Suprapubic skin (tissue), 3 donors: ENCODE measurements around the gene SPTB.

Experiments
- CTCF ChIP-seq, 2 donors: fragments of 200-600 bp in 1 of 2; fragments of 450-650 bp in 1 of 2; sonication (generic) in 1 of 2; IDR thresholded peaks; one replicate each; pipeline ENCODE4 v1.5.1; 2016 to 2019; ENCODE audit warnings: antibody characterized with exemption in 2 of 2, mild to moderate bottlenecking in 1 of 2, moderate library complexity in 1 of 2
- POLR2A ChIP-seq, 2 donors: fragments of 450-650 bp; IDR thresholded peaks; one replicate each; pipeline ENCODE4 v1.6.1; 2017; ENCODE audit warnings: antibody characterized with exemption in 2 of 2, mild to moderate bottlenecking in 2 of 2, moderate library complexity in 2 of 2

GRCh38 chr14:64763085-64763782, 116.5 kb downstream of the SPTB start:
- TF ChIP-seq POLR2A (IDR thresholded peaks at IDR 0.05) = no peak
- no peak for TF ChIP-seq CTCF (IDR thresholded peaks at IDR 0.05)
